ENCODE measurements around the gene JDP2.

The JDP2 gene

GRCh38 chr14:75520852-75521251, 93.0 kb downstream of the JDP2 start:
- DNase-seq = no peak

GRCh38 chr14:75521415-75522199, 93.8 kb downstream of the JDP2 start:
- no peak for DNase-seq

GRCh38 chr14:75522224-75522982, 94.6 kb downstream of the JDP2 start, which contains the start of gene BATF:
Gene BATF, plus strand, starts transcription at chr14:75522469. Its CDS starts 214 bp downstream, at chr14:75522683.
- no peak for DNase-seq

DNA sequence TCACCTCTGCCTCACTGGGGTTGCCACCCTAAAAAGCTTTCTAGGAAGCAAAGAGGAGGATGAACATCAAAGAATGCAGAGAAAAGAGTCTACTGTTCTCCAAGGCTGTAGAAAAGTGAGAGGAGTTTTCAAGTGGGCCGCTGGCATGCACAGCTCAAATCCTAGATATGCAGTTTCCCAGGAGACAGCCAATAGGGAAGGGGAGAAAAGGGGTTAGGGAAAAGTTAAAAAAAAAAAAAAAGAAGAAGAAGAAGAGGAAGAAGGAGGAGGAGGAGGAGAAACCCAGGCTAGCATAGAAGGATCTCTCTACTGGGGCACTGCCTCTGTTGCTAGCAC, 95.1 kb downstream of the JDP2 start:
- no peak for DNase-seq
